Suppressor macrophage treated with lipopolysaccharide for 1 hour (primary cell): ENCODE measurements around the gene ERBB4.
"Not testable (repeated sequence)": the region's sequence is repeated elsewhere in the genome, so short reads cannot be mapped to it uniquely, and the experiment has no call there.

ENCODE experiments used
- DNase-seq, 3 donors: peaks; one replicate each; pipeline ENCODE4 v3.0.0-alpha.2; 2020 to 2022

Gene ERBB4

GRCh38 chr2:211671977-211672376, 866.6 kb downstream of the ERBB4 start:
- no peak for DNase-seq

- DNase-seq, result no peak
Measured at GRCh38 chr2:211665299-211665698, 873.3 kb downstream of the ERBB4 start.

GRCh38 chr2:211664321-211664720, 874.3 kb downstream of the ERBB4 start:
- DNase-seq, result no peak

GRCh38 chr2:211654211-211654780, 884.3 kb downstream of the ERBB4 start:
- DNase-seq, result no peak

- DNase-seq, result no peak
Measured at GRCh38 chr2:211652327-211652726, 886.3 kb downstream of the ERBB4 start.

GRCh38 chr2:211649331-211649730, 889.3 kb downstream of the ERBB4 start:
- no peak for DNase-seq

- DNase-seq, result no peak
Measured at GRCh38 chr2:211631503-211631902, 907.1 kb downstream of the ERBB4 start.

GRCh38 chr2:211623096-211623495, 915.5 kb downstream of the ERBB4 start:
- no peak for DNase-seq

GRCh38 chr2:211620986-211621385, 917.6 kb downstream of the ERBB4 start:
- no peak for DNase-seq

GRCh38 chr2:211617803-211618202, 920.8 kb downstream of the ERBB4 start:
- no peak for DNase-seq

- DNase-seq, result no peak
Measured at GRCh38 chr2:211611621-211612020, 927.0 kb downstream of the ERBB4 start.

- no peak for DNase-seq
Measured at GRCh38 chr2:211611061-211611518, 927.5 kb downstream of the ERBB4 start.

GRCh38 chr2:211609127-211609526, 929.5 kb downstream of the ERBB4 start:
- no peak for DNase-seq

- DNase-seq, result no peak
Measured at GRCh38 chr2:211599146-211599545, 939.5 kb downstream of the ERBB4 start.

- DNase-seq, result no peak
Measured at GRCh38 chr2:211598238-211598637, 940.4 kb downstream of the ERBB4 start.

- not testable (repeated sequence) for DNase-seq
Measured at GRCh38 chr2:211592006-211592405, 946.6 kb downstream of the ERBB4 start.

GRCh38 chr2:211591426-211591825, 947.2 kb downstream of the ERBB4 start:
- no peak for DNase-seq

- DNase-seq, result no peak
Measured at GRCh38 chr2:211568439-211568838, 970.2 kb downstream of the ERBB4 start.

- DNase-seq, result no peak
Measured at GRCh38 chr2:211564441-211564840, 974.2 kb downstream of the ERBB4 start.

GRCh38 chr2:211545582-211545981, 993.0 kb downstream of the ERBB4 start:
- no peak for DNase-seq

- no peak for DNase-seq
Measured at GRCh38 chr2:211534632-211535031, 1004.0 kb downstream of the ERBB4 start.

GRCh38 chr2:211524248-211524647, 1014.4 kb downstream of the ERBB4 start:
- not testable (repeated sequence) for DNase-seq

- DNase-seq, result no peak
Measured at GRCh38 chr2:211516537-211516936, 1022.1 kb downstream of the ERBB4 start.

- no peak for DNase-seq
Measured at GRCh38 chr2:211514049-211514448, 1024.6 kb downstream of the ERBB4 start.

- DNase-seq, result no peak
Measured at GRCh38 chr2:211513446-211513845, 1025.2 kb downstream of the ERBB4 start.
